NCI-H1436 treated with DMSO at 0.1 percent for 48 hours (cell line): ENCODE results near the gene KIF5B.
"Not testable (repeated sequence)": the region's sequence is repeated elsewhere in the genome, so short reads cannot be mapped to it uniquely, and the experiment has no call there.

Experiments used
- DNase-seq: peaks from one replicate; lab custom pipeline; 2025; lab: John Stamatoyannopoulos, UW

Gene KIF5B

GRCh38 chr10:32056136-32057035 is at the start of gene KIF5B:
Gene KIF5B (minus strand): TSS chr10:32056425. CDS start chr10:32055973, 452 bp downstream.
- peak; percentile 20 for DNase-seq

GRCh38 chr10:32105782-32106382 is 49.7 kb upstream of the KIF5B start:
- DNase-seq: no peak

- DNase-seq: no peak
Measured at GRCh38 chr10:32104622-32105509, 48.6 kb upstream of the KIF5B start.

GRCh38 chr10:32104181-32104580 is 48.0 kb upstream of the KIF5B start:
- no peak for DNase-seq

GRCh38 chr10:32103721-32104120 is 47.5 kb upstream of the KIF5B start:
- DNase-seq: no peak

GRCh38 chr10:32098566-32099259 is 42.5 kb upstream of the KIF5B start:
- DNase-seq: not testable (repeated sequence)

- DNase-seq: no peak
Measured at GRCh38 chr10:32095116-32095733, 39.0 kb upstream of the KIF5B start.

- no peak for DNase-seq
Measured at GRCh38 chr10:32093650-32094049, 37.4 kb upstream of the KIF5B start.

- no peak for DNase-seq
Measured at GRCh38 chr10:32091046-32091445, 34.8 kb upstream of the KIF5B start.

GRCh38 chr10:32084185-32084851 is 28.1 kb upstream of the KIF5B start:
- no peak for DNase-seq

- DNase-seq: no peak
Measured at GRCh38 chr10:32077896-32078485, 21.8 kb upstream of the KIF5B start.

GRCh38 chr10:32073659-32074058 is 17.4 kb upstream of the KIF5B start:
- no peak for DNase-seq

- DNase-seq: no peak
Measured at GRCh38 chr10:32073128-32073527, 16.9 kb upstream of the KIF5B start.

GRCh38 chr10:32072025-32072800 is 16.0 kb upstream of the KIF5B start:
- DNase-seq: no peak

GRCh38 chr10:32070645-32071044 is 14.4 kb upstream of the KIF5B start:
- no peak for DNase-seq

- no peak for DNase-seq
Measured at GRCh38 chr10:32068569-32068968, 12.3 kb upstream of the KIF5B start.

- DNase-seq: not testable (repeated sequence)
Measured at GRCh38 chr10:32067931-32068330, 11.7 kb upstream of the KIF5B start.

- no peak for DNase-seq
Measured at GRCh38 chr10:32065856-32066255, 9.6 kb upstream of the KIF5B start.

- DNase-seq: no peak
Measured at GRCh38 chr10:32061440-32061839, 5.2 kb upstream of the KIF5B start.

GRCh38 chr10:32060347-32060746 is 4.1 kb upstream of the KIF5B start:
- DNase-seq: no peak
